Stomach (tissue), 4 donors: ENCODE measurements around the gene SGCA.

Experiments
- CTCF ChIP-seq, 7 experiments: fragments of 450-650 bp in 4 of 7; fragments of 200-600 bp in 3 of 7; sonication (generic) in 3 of 7; IDR thresholded peaks; one replicate each; pipeline ENCODE4 v1.5.1; 2016 to 2019; ENCODE audit warnings: antibody characterized with exemption in 7 of 7, control low read depth in 2 of 7, mild to moderate bottlenecking in 1 of 7
- POLR2A ChIP-seq, 4 donors: fragments of 450-650 bp; IDR thresholded peaks; one replicate each; pipeline ENCODE4 v1.6.1; 2016; ENCODE audit warnings: antibody characterized with exemption in 4 of 4, control low read depth in 2 of 4, mild to moderate bottlenecking in 1 of 4, moderate library complexity in 1 of 4

DNA sequence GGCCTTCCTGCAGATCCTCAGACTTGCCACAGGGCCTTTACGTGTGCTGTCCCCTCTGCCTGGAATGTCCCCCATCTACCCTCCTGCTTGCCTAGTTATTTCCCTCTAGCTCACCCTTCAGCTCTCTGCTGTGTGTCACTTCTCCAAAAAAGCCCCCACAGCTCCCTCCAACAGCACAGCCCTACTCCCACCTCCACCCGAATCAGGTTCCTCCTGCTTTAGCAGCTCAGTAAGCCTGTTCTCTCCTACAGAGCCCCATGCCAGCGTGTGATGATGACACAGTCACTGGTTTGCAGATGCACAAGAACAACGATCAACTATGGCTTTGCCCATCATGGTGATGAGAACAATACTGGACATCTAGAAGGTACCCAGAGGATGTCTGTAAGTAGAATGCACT, 28.8 kb upstream of the SGCA start:
- TF ChIP-seq CTCF (IDR thresholded peaks at IDR 0.05) (no peak), POLR2A (IDR thresholded peaks at IDR 0.05) (no peak)
